C1 segment of cervical spinal cord (tissue), 14 donors: ENCODE results near the gene FGF22.
A peak's percentile ranks its signal among the peaks of the same experiment; 100 is the strongest.

ENCODE experiments used
- DNase-seq, 14 donors: peaks; one replicate each; lab custom pipeline; 2025; lab: John Stamatoyannopoulos, UW

The FGF22 gene

DNA sequence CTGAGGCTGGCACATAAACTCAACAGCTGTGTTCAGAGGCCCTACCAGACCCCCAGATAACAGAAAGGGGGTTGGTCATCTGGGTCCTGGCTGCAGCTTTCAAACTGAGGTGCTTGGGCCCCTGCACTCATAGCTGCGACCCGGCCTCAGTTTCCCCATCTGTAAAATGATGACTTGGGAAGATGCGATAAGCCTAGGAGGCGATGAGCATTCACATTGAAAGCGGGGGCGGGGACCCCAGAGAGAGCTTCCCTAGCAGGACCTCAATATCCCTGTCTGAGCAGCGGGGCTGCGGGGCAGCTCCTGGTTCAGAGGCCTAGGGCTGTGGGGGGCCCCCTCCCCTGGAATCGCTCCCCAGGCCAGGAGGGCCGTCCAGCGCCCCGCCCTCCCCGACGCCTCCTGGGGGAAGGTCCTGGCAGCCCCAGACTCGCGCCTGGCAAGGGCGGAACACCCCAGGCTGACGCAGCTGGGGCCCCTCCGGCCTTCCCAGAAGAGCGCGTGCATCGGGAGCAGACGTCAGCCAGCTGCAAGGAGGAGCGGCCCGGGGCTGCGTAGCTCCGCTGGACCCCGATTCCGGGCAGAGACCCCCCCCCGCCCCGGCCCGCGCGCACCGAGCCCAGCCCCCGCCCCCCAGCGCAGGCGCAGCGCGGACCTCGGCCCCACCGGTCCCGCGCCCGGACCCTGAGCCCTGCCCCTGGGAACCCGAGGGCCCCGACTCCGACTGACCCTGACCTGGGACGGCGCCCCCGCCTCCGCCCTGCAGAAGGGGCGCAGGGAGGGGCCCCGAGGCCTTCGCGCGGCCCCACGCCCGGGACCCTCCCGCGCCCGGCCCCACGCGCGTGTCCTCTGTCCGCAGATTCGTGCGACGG lies 40.0 kb downstream of the FGF22 start:
- DNase-seq: peak in 9 of 14 donors; percentile 30 to 80 (median 62)

GRCh38 chr19:680287-681028 lies 40.8 kb downstream of the FGF22 start:
- DNase-seq: peak; percentile 84 to 99 (median 97)

DNA sequence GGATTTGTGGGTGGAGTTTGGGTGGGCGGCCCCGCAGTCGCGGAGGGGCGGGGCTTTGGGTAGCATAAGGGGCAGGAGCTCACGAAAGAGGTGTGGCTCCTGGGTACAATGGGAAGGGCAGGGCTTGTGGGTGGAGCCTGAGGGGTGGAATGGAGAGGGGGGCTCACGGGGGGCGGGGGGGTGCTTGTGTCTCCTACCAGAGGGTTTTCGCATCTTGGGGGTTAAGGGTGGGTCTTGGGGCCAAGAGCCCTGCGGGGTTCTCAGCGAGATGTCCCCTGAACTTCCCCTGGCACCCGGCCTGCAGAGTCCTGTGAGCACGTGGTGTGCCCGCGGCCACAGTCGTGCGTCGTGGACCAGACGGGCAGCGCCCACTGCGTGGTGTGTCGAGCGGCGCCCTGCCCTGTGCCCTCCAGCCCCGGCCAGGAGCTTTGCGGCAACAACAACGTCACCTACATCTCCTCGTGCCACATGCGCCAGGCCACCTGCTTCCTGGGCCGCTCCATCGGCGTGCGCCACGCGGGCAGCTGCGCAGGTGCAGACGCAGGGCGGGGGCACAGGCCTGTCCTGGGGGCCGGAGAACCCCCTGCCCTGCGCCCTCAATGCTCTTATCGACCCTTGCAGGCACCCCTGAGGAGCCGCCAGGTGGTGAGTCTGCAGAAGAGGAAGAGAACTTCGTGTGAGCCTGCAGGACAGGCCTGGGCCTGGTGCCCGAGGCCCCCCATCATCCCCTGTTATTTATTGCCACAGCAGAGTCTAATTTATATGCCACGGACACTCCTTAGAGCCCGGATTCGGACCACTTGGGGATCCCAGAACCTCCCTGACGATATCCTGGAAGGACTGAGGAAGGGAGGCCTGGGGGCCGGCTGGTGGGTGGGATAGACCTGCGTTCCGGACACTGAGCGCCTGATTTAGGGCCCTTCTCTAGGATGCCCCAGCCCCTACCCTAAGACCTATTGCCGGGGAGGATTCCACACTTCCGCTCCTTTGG lies 41.6 kb downstream of the FGF22 start:
- peak in 1 of 14 donors; percentile 72 for DNase-seq

GRCh38 chr19:682678-683320 lies 43.1 kb downstream of the FGF22 start:
- DNase-seq: no peak

DNA sequence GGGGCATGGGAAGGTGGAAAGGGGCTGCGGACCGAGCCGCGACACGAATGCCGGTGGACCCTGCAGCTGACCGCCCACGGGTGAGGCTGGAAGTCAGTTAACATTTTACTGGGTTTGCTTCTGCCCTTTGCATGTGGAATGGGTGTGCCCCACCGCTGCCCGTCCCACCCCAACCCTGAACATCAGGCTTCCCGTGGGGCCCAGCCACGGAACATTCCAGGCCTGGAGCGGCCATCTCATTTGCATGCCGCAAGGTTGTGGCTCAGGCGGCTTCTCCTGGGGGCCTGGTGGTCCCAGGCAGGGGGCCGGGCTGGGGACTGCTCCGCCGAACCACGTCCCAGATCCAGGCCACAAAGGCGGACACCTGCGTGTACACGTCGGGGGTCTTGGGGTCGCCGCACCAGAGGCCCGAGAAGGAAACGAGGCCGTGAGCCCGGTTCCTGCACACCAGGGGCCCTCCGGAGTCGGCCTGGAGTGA lies 45.8 kb downstream of the FGF22 start:
- no peak for DNase-seq

GRCh38 chr19:686589-687297 lies 47.1 kb downstream of the FGF22 start:
- DNase-seq: no peak

DNA sequence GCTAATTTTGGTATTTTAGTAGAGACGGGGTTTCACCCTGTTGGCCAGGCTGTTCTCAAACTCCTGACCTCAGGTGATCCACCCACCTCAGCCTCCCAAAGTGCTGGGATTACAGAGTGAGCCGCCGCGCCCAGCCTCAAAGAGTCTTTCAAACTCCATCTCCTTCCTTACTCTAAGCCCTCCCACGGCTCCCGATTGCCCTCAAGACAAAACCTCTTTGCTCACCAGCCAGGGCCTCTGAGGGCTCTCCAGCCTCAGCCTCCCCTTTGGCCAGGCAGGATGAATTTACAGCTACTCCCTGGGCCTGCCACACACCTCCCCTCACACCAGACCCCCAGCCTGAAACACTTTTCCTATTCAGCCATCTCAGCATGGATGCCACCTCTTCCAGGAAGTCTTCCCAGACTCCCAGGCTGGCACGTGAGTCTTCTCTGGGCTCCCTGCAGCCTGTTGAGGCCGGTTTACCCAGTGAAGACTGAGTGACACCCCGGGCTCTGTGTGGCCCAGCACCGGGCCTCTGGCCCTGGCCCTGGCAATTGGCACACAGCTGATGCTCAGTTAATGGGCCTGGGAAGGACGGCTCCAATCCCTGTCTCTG lies 48.0 kb downstream of the FGF22 start:
- no peak for DNase-seq

DNA sequence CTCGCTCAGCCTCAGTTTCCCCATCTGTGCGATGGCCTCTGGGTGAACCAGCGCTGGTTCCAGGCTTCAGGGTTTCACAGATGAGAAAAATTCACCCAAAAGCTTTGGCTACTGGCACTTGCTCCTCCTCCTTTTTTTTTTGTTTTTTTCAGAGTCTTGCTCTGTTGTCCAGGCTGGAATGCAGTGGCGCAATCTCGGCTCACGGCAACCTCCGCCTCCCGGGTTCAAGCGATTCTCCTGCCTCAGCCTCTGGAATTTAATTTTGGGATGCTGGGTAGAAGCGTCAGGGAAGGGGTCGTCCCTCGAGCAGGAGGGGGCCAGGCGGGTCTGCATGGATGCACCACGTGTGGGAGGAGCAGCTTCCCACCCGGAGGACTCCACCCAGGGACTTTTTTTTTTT lies 48.5 kb downstream of the FGF22 start:
- no peak for DNase-seq

- no peak for DNase-seq
Measured at GRCh38 chr19:688992-689391, 49.3 kb downstream of the FGF22 start.

GRCh38 chr19:690203-690602 lies 50.5 kb downstream of the FGF22 start:
- no peak for DNase-seq
